ENCODE measurements around the gene CLEC2A.
"Not testable (repeated sequence)": the region's sequence is repeated elsewhere in the genome, so short reads cannot be mapped to it uniquely, and the experiment has no call there.

Gene CLEC2A

GRCh38 chr12:9932270-9932669, at the start of gene CLEC2A:
CLEC2A (minus strand) TSS chr12:9932370; CDS start chr12:9932329, 41 bp downstream.
- DNase-seq (ENCODE audit: low read depth in 2 of 2) = no peak

GRCh38 chr12:9980126-9980525, 48.0 kb upstream of the CLEC2A start:
- DNase-seq (ENCODE audit: low read depth in 2 of 2) = no peak

- DNase-seq (ENCODE audit: low read depth in 2 of 2) = no peak
Measured at GRCh38 chr12:9977916-9978315, 45.7 kb upstream of the CLEC2A start.

- not testable (repeated sequence) for DNase-seq (ENCODE audit: low read depth in 2 of 2)
Measured at GRCh38 chr12:9976626-9977025, 44.5 kb upstream of the CLEC2A start.

GRCh38 chr12:9975614-9976013, 43.4 kb upstream of the CLEC2A start:
- DNase-seq (ENCODE audit: low read depth in 2 of 2) = no peak

- DNase-seq (ENCODE audit: low read depth in 2 of 2) = not testable (repeated sequence)
Measured at GRCh38 chr12:9974731-9975130, 42.6 kb upstream of the CLEC2A start.

GRCh38 chr12:9973949-9974348, 41.8 kb upstream of the CLEC2A start:
- no peak for DNase-seq (ENCODE audit: low read depth in 2 of 2)

GRCh38 chr12:9971181-9971580, 39.0 kb upstream of the CLEC2A start, which contains the start of gene CLEC12A:
CLEC12A (plus strand) TSS chr12:9971409; CDS start chr12:9971597, 188 bp downstream.
- no peak for DNase-seq (ENCODE audit: low read depth in 2 of 2)

GRCh38 chr12:9969673-9970072, 37.5 kb upstream of the CLEC2A start:
- DNase-seq (ENCODE audit: low read depth in 2 of 2) = no peak

GRCh38 chr12:9961901-9962300, 29.7 kb upstream of the CLEC2A start:
- no peak for DNase-seq (ENCODE audit: low read depth in 2 of 2)

GRCh38 chr12:9961106-9961505, 28.9 kb upstream of the CLEC2A start:
- DNase-seq (ENCODE audit: low read depth in 2 of 2) = no peak

GRCh38 chr12:9960590-9960989, 28.4 kb upstream of the CLEC2A start:
- DNase-seq (ENCODE audit: low read depth in 2 of 2) = no peak

- no peak for DNase-seq (ENCODE audit: low read depth in 2 of 2)
Measured at GRCh38 chr12:9957834-9958233, 25.7 kb upstream of the CLEC2A start.

GRCh38 chr12:9952954-9953729, 21.0 kb upstream of the CLEC2A start:
- DNase-seq (ENCODE audit: low read depth in 2 of 2) = not testable (repeated sequence)

GRCh38 chr12:9951026-9951675, 19.0 kb upstream of the CLEC2A start:
- DNase-seq (ENCODE audit: low read depth in 2 of 2) = no peak

GRCh38 chr12:9948606-9949296, 16.6 kb upstream of the CLEC2A start:
- DNase-seq (ENCODE audit: low read depth in 2 of 2) = no peak

GRCh38 chr12:9947674-9948073, 15.5 kb upstream of the CLEC2A start:
- DNase-seq (ENCODE audit: low read depth in 2 of 2) = no peak

- no peak for DNase-seq (ENCODE audit: low read depth in 2 of 2)
Measured at GRCh38 chr12:9944391-9944790, 12.2 kb upstream of the CLEC2A start.

GRCh38 chr12:9943240-9943639, 11.1 kb upstream of the CLEC2A start:
- no peak for DNase-seq (ENCODE audit: low read depth in 2 of 2)

- DNase-seq (ENCODE audit: low read depth in 2 of 2) = no peak
Measured at GRCh38 chr12:9941838-9942237, 9.7 kb upstream of the CLEC2A start.

- DNase-seq (ENCODE audit: low read depth in 2 of 2) = no peak
Measured at GRCh38 chr12:9940375-9940774, 8.2 kb upstream of the CLEC2A start.

- DNase-seq (ENCODE audit: low read depth in 2 of 2) = no peak
Measured at GRCh38 chr12:9936591-9936990, 4.4 kb upstream of the CLEC2A start.

- no peak for DNase-seq (ENCODE audit: low read depth in 2 of 2)
Measured at GRCh38 chr12:9935026-9935425, 2.9 kb upstream of the CLEC2A start.

All from stimulated activated CD4-positive, alpha-beta T cell treated with anti-CD3 and anti-CD28 coated beads, Interleukin-4, amount 100 ng/mL, for 48 hours (primary cell).